GM19025 (cell line): Measurements from ENCODE around the gene GRID2.

Experiments used
- ATAC-seq: cut with Tn5 transposase; IDR thresholded peaks from one replicate; pipeline ENCODE4 v1.9.1; 2021; ENCODE audit warnings: mild to moderate bottlenecking, low read depth, moderate library complexity; ENCODE audit not compliant: unreplicated experiment

The GRID2 gene

GRCh38 chr4:92657695-92658094 is 353.9 kb downstream of the GRID2 start:
- ATAC-seq = no peak

GRCh38 chr4:92658318-92658717 is 354.6 kb downstream of the GRID2 start:
- ATAC-seq = no peak

GRCh38 chr4:92677805-92678204 is 374.0 kb downstream of the GRID2 start:
- no peak for ATAC-seq

GRCh38 chr4:92678292-92678691 is 374.5 kb downstream of the GRID2 start:
- no peak for ATAC-seq

GRCh38 chr4:92679149-92679548 is 375.4 kb downstream of the GRID2 start:
- ATAC-seq = no peak

- ATAC-seq = no peak
These were observed 410.9 kb downstream of the GRID2 start for GRCh38 chr4:92714640-92715039.

- no peak for ATAC-seq
These were observed 429.5 kb downstream of the GRID2 start for GRCh38 chr4:92733231-92733630.

- no peak for ATAC-seq
These were observed 431.4 kb downstream of the GRID2 start for GRCh38 chr4:92735025-92735665.

GRCh38 chr4:92760433-92760832 is 456.7 kb downstream of the GRID2 start:
- no peak for ATAC-seq

GRCh38 chr4:92776080-92776479 is 472.3 kb downstream of the GRID2 start:
- ATAC-seq = no peak

GRCh38 chr4:92789741-92790140 is 486.0 kb downstream of the GRID2 start:
- ATAC-seq = no peak

- no peak for ATAC-seq
These were observed 488.2 kb downstream of the GRID2 start for GRCh38 chr4:92791871-92792440.

- ATAC-seq = no peak
These were observed 505.6 kb downstream of the GRID2 start for GRCh38 chr4:92809381-92809780.

GRCh38 chr4:92812652-92813051 is 508.9 kb downstream of the GRID2 start:
- no peak for ATAC-seq

- no peak for ATAC-seq
These were observed 510.9 kb downstream of the GRID2 start for GRCh38 chr4:92814677-92815076.

GRCh38 chr4:92825256-92825655 is 521.5 kb downstream of the GRID2 start:
- ATAC-seq = no peak

- ATAC-seq = no peak
These were observed 522.0 kb downstream of the GRID2 start for GRCh38 chr4:92825791-92826190.

GRCh38 chr4:92830771-92831170 is 527.0 kb downstream of the GRID2 start:
- no peak for ATAC-seq

GRCh38 chr4:92840880-92841279 is 537.1 kb downstream of the GRID2 start:
- ATAC-seq = no peak

GRCh38 chr4:92843784-92844183 is 540.0 kb downstream of the GRID2 start:
- no peak for ATAC-seq

- no peak for ATAC-seq
These were observed 543.3 kb downstream of the GRID2 start for GRCh38 chr4:92847026-92847425.

- no peak for ATAC-seq
These were observed 558.7 kb downstream of the GRID2 start for GRCh38 chr4:92862509-92862908.

- ATAC-seq = no peak
These were observed 560.3 kb downstream of the GRID2 start for GRCh38 chr4:92864096-92864495.
